ENCODE data around the gene FASTK.
"Not testable (repeated sequence)": the region's sequence is repeated elsewhere in the genome, so short reads cannot be mapped to it uniquely, and the experiment has no call there.

FASTK gene

GRCh38 chr7:151028131-151028947 is 52.3 kb downstream of the FASTK start, which contains the start of gene ABCB8:
TSS of gene ABCB8 (plus strand) at chr7:151028450. CDS start at chr7:151028516, 66 bp downstream.
- peak; percentile 95 to 98 (median 97) for DNase-seq (ENCODE audit: low read depth in 3 of 3)

GRCh38 chr7:151027728-151028130 is 52.9 kb downstream of the FASTK start:
- DNase-seq (ENCODE audit: low read depth in 3 of 3), result not testable (repeated sequence)

GRCh38 chr7:151026771-151027727 is 53.6 kb downstream of the FASTK start:
- DNase-seq (ENCODE audit: low read depth in 3 of 3), result not testable (repeated sequence)
